ENCODE data around the gene LCE1F.

GRCh38 chr1:152817309-152817708 lies 42.4 kb downstream of the LCE1F start:
- TF ChIP-seq POLR2A (IDR thresholded peaks at IDR 0.05) (no peak), CTCF (IDR thresholded peaks at IDR 0.05) (no peak)

Measured in right lobe of liver (tissue), 4 donors.